AG04450 (cell line): ENCODE results near the gene RPA1. TPM values are rescaled to one million over a fixed set of nuclear protein-coding genes. Genes with fewer than 3 reads are reported as not detected.

Source experiments
- CTCF ChIA-PET: fragments of 300-600, 350-600 bp; formaldehyde crosslinking; extraction: SDS; loops from one replicate; lab custom pipeline; 2022; ENCODE audit warnings: antibody characterized with exemption, inconsistent platforms; lab: Charles Lee
- POLR2A ChIA-PET: fragments of 350-600 bp; formaldehyde crosslinking; extraction: SDS; loops from one replicate; lab custom pipeline; 2021; ENCODE audit warnings: antibody characterized with exemption, inconsistent platforms; lab: Yijun Ruan, JAX
- DNase-seq: peaks from one replicate; pipeline ENCODE4 v3.0.0-alpha.2; 2011; ENCODE audit warnings: low read depth, low spot score
- H3K27ac ChIP-seq: one replicate; pipeline ENCODE4 v1.5.1; 2012; ENCODE audit warnings: low read depth, low read length, control low read depth
- H3K27me3 ChIP-seq: one replicate; pipeline ENCODE4 v1.6.0; 2012; ENCODE audit warnings: low read length; ENCODE audit not compliant: control insufficient read depth, insufficient read depth
- H3K4me3 ChIP-seq: 2 replicates; pipeline ENCODE4 v1.5.1; 2011; ENCODE audit warnings: mild to moderate bottlenecking, low read depth, low read length, control low read depth
- H3K9me3 ChIP-seq: 2 replicates; pipeline ENCODE4 v1.5.1; 2012; ENCODE audit warnings: low read length; ENCODE audit not compliant: control insufficient read depth, insufficient read depth
- CTCF ChIP-seq: IDR thresholded peaks from 2 replicates; pipeline ENCODE4 v1.5.1; 2011; ENCODE audit warnings: low read depth, low read length, control low read depth, inconsistent platforms
- polyA plus RNA-seq: library from polyadenylated mRNA; depleted of rRNA; stranded (reverse); fragments of >200 nt; gene quantifications from 2 replicates; pipeline ENCODE4 v1.2.3, GENCODE V29; 2011

RPA1 gene
- polyA plus RNA-seq, 1 experiment, result 56.4 TPM

GRCh38 chr17:1861391-1862010, 31.7 kb downstream of the RPA1 start:
- no peaks in the 10 kb centered on the region for H3K9me3 ChIP-seq
- ChIA-PET POLR2A (no interaction called here), CTCF (interaction anchor here (0.7 kb wide), 1 partner anchor 601 kb away, joined by 3 read pairs; no protein-coding TSS in a partner anchor)
- DNase-seq, result no peak
- no peaks in the 10 kb centered on the region for H3K27me3 ChIP-seq
- no peak for TF ChIP-seq CTCF
- no peak overlapping the region for H3K4me3 ChIP-seq
- H3K27ac ChIP-seq, result no peak overlapping the region

- peak; percentile 59 for TF ChIP-seq CTCF
- ChIA-PET CTCF (interaction anchor here (0.5 to 1.9 kb wide), 6 partner anchors 10 to 144 kb away, joined by 3 to 6 read pairs (median 4); no protein-coding TSS in a partner anchor), POLR2A (interaction anchor here (0.5 kb wide), 1 partner anchor 166 kb away, joined by 3 read pairs; no protein-coding TSS in a partner anchor)
- H3K9me3 ChIP-seq, result no peaks in the 10 kb centered on the region
- no peak for DNase-seq
- H3K27ac ChIP-seq, result no peak overlapping the region
- H3K27me3 ChIP-seq, result no peaks in the 10 kb centered on the region
- H3K4me3 ChIP-seq, result no peak overlapping the region
These were observed 35.6 kb downstream of the RPA1 start for GRCh38 chr17:1865252-1866037.

GRCh38 chr17:1867307-1867706, 37.5 kb downstream of the RPA1 start:
- no peak for TF ChIP-seq CTCF
- no peak overlapping the region for H3K27ac ChIP-seq
- no peak for DNase-seq
- ChIA-PET POLR2A (no interaction called here), CTCF (interaction anchor here (0.6 kb wide), 1 partner anchor 193 kb away, joined by 4 read pairs; no protein-coding TSS in a partner anchor)
- no peaks in the 10 kb centered on the region for H3K9me3 ChIP-seq
- H3K27me3 ChIP-seq, result no peaks in the 10 kb centered on the region
- no peak overlapping the region for H3K4me3 ChIP-seq

- DNase-seq, result no peak
- POLR2A ChIA-PET, result no interaction called here
- no peaks in the 10 kb centered on the region for H3K27me3 ChIP-seq
- H3K27ac ChIP-seq, result no peak overlapping the region
- CTCF ChIA-PET, result interaction anchor here (0.6 kb wide), 1 partner anchor 194 kb away, joined by 4 read pairs; no protein-coding TSS in a partner anchor
- H3K9me3 ChIP-seq, result no peaks in the 10 kb centered on the region
- no peak for TF ChIP-seq CTCF
- H3K4me3 ChIP-seq, result no peak overlapping the region
These were observed 38.3 kb downstream of the RPA1 start for GRCh38 chr17:1868090-1868489.

GRCh38 chr17:1870592-1870991, 40.8 kb downstream of the RPA1 start:
- CTCF ChIA-PET, result no interaction called here

More at GRCh38 chr17:1870592-1870991, 40.8 kb downstream of the RPA1 start:
- DNase-seq, result no peak
- no peak for TF ChIP-seq CTCF
- POLR2A ChIA-PET, result no interaction called here
- no peak overlapping the region for H3K27ac ChIP-seq
- no peak overlapping the region for H3K4me3 ChIP-seq
- no peaks in the 10 kb centered on the region for H3K27me3 ChIP-seq
- H3K9me3 ChIP-seq, result no peaks in the 10 kb centered on the region
